Lung (tissue), 12 donors: Measurements from ENCODE around the gene KIAA1217. TPM values are rescaled to one million over a fixed set of nuclear protein-coding genes. Genes with fewer than 3 reads are reported as not detected.

Experiments used
- ATAC-seq: fragments of 200-7000 bp; cut with Tn5 transposase; one replicate; pipeline ENCODE4 v1.9.1; 2020; ENCODE audit warnings: moderate number of reproducible peaks; ENCODE audit not compliant: insufficient read depth, low FRiP score
- DNase-seq, 3 donors: peaks; one replicate each; pipeline ENCODE4 v3.0.0-alpha.2; 2013 to 2017
- H3K27ac ChIP-seq, 2 donors: one replicate each; pipeline ENCODE4 v1.5.1; 2013; ENCODE audit warnings: mild to moderate bottlenecking in 2 of 2, moderate library complexity in 2 of 2, control low read depth in 1 of 2, inconsistent platforms in 1 of 2, low read depth in 1 of 2, low read length in 1 of 2
- H3K27me3 ChIP-seq, 3 donors: one replicate each; pipeline ENCODE4 v1.5.1; 2013; ENCODE audit warnings: low read length in 2 of 3; ENCODE audit not compliant: control insufficient read depth in 3 of 3, insufficient read depth in 3 of 3
- H3K36me3 ChIP-seq, 4 donors: one replicate each; pipeline ENCODE4 v1.5.1; 2013; ENCODE audit warnings: low read length in 4 of 4, mild to moderate bottlenecking in 1 of 4, moderate library complexity in 1 of 4; ENCODE audit not compliant: control insufficient read depth in 4 of 4, insufficient read depth in 4 of 4
- H3K4me1 ChIP-seq, 5 donors: one replicate each; pipeline ENCODE4 v1.5.1; 2013; ENCODE audit warnings: low read length in 5 of 5, mild to moderate bottlenecking in 2 of 5, moderate library complexity in 1 of 5; ENCODE audit not compliant: control insufficient read depth in 5 of 5, insufficient read depth in 5 of 5
- H3K4me3 ChIP-seq: one replicate; pipeline ENCODE4 v1.5.1; 2013; ENCODE audit warnings: mild to moderate bottlenecking, control low read depth, moderate library complexity
- H3K9ac ChIP-seq, 2 donors: one replicate each; pipeline ENCODE4 v1.5.1; 2013; ENCODE audit warnings: low read length in 2 of 2, control low read depth in 1 of 2; ENCODE audit not compliant: insufficient read depth in 1 of 2
- H3K9me3 ChIP-seq, 4 donors: one replicate each; pipeline ENCODE4 v1.5.1; 2013; ENCODE audit warnings: low read length in 3 of 4, mild to moderate bottlenecking in 1 of 4, moderate library complexity in 1 of 4; ENCODE audit not compliant: control insufficient read depth in 4 of 4, insufficient read depth in 3 of 4
- CTCF ChIP-seq: IDR thresholded peaks from 2 replicates; pipeline ENCODE4 v1.5.1; 2012; ENCODE audit warnings: mild to moderate bottlenecking; ENCODE audit errors: control extremely low read depth, extremely low read depth
- WGBS, 2 donors: extraction: QIAGEN DNeasy Blood & Tissue Kit; methylation state at CpG; one replicate each; pipeline ENCODE4 v1.1.7; 2013; 5-methylcytosine and 5-hydroxymethylcytosine counted together
- polyA plus RNA-seq, 2 donors: library from polyadenylated mRNA; stranded (reverse); fragments of 200-250 nt; gene quantifications; one replicate each; pipeline ENCODE4 v1.2.1, GENCODE V29; 2013
- total RNA-seq, 2 donors: library from RNA; depleted of rRNA in 1 of 2; stranded (reverse); fragments of >200 nt in 1 of 2; gene quantifications; one replicate each; pipeline ENCODE4 v1.2.1, GENCODE V29; 2014 to 2021
- donor health status: control.
- donor health status: control.
- donor health status: Bipolar disorder and iron deficiency.
- donor health status: healthy.
- donor health status: DM: yes; HTN: yes; CAD: no.

Gene KIAA1217
- total and polyA plus RNA-seq, 4 donors: 5.5 to 58.6 (median 24.1) TPM

- TF ChIP-seq CTCF: no peak
- Histone ChIP-seq H3K9ac (no peak overlapping the region), H3K4me1 (peaks cover 0 to 14% (median 7%) of the 10 kb centered on the region in 5 donors), H3K36me3 (no peaks in the 10 kb centered on the region), H3K27me3 (no peaks in the 10 kb centered on the region), H3K4me3 (no peak overlapping the region), H3K9me3 (peaks cover 0 to 6% (median under 1%) of the 10 kb centered on the region in 4 donors), H3K27ac (no peak overlapping the region)
- WGBS, 2 donors: 77 to 83% methylated on average over 7 of the region's 7 CpGs
- ATAC-seq (no peak), DNase-seq (no peak)
These were observed 208.1 kb downstream of the KIAA1217 start for GRCh38 chr10:24417053-24417452.

- Histone ChIP-seq H3K27me3 (no peaks in the 10 kb centered on the region), H3K4me1 (peaks cover 0 to 14% (median 7%) of the 10 kb centered on the region in 5 donors), H3K4me3 (no peak overlapping the region), H3K9ac (no peak overlapping the region), H3K9me3 (peaks cover 0 to 4% (median under 1%) of the 10 kb centered on the region in 4 donors), H3K36me3 (peaks cover 0 to 3% (median 0%) of the 10 kb centered on the region in 4 donors), H3K27ac (no peak overlapping the region)
- 91 to 93% methylated on average over 4 of the region's 4 CpGs for WGBS, 2 donors
- DNase-seq (no peak), ATAC-seq (no peak)
- TF ChIP-seq CTCF: no peak
These were observed 209.6 kb downstream of the KIAA1217 start for GRCh38 chr10:24418532-24418931.

GRCh38 chr10:24419066-24419465 is 210.1 kb downstream of the KIAA1217 start:
- Histone ChIP-seq H3K27ac (no peak overlapping the region), H3K4me1 (peaks cover 0 to 14% (median 7%) of the 10 kb centered on the region in 5 donors), H3K36me3 (peaks cover 0 to 3% (median 0%) of the 10 kb centered on the region in 4 donors), H3K9me3 (peaks cover 0 to 2% (median 0%) of the 10 kb centered on the region in 4 donors), H3K4me3 (no peak overlapping the region), H3K27me3 (no peaks in the 10 kb centered on the region), H3K9ac (no peak overlapping the region)
- DNase-seq (no peak), ATAC-seq (no peak)
- TF ChIP-seq CTCF: no peak
- 74 to 90% methylated on average over 3 of the region's 3 CpGs for WGBS, 2 donors

GRCh38 chr10:24425151-24425550 is 216.2 kb downstream of the KIAA1217 start:
- 89 to 92% methylated on average over 1 of the region's 1 CpG for WGBS, 2 donors
- no peaks in the 10 kb centered on the region for H3K9me3 ChIP-seq
- ATAC-seq (no peak), DNase-seq (no peak)
- H3K36me3 ChIP-seq: peaks cover 0 to 3% (median 0%) of the 10 kb centered on the region in 4 donors
- TF ChIP-seq CTCF: no peak
- no peak overlapping the region for H3K9ac ChIP-seq
- H3K4me1 ChIP-seq: no peaks in the 10 kb centered on the region
- H3K27ac ChIP-seq: no peak overlapping the region
- H3K27me3 ChIP-seq: no peaks in the 10 kb centered on the region
- H3K4me3 ChIP-seq: no peak overlapping the region
